Breast epithelium (tissue), 3 donors: ENCODE measurements around the gene SLAMF9.

ENCODE experiments used
- POLR2A ChIP-seq: fragments of 450-650 bp; IDR thresholded peaks from one replicate; pipeline ENCODE4 v1.6.1; 2016; ENCODE audit warnings: antibody characterized with exemption, mild to moderate bottlenecking, moderate library complexity
- POLR2AphosphoS5 ChIP-seq, 3 donors: sonication (generic); formaldehyde crosslinking; IDR thresholded peaks; one replicate each; pipeline ENCODE4 v1.6.1; 2017; ENCODE audit warnings: antibody characterized with exemption in 3 of 3

GRCh38 chr1:159980076-159980475 is 26.0 kb upstream of the SLAMF9 start:
- TF ChIP-seq POLR2AphosphoS5 (IDR thresholded peaks at IDR 0.05) (no peak), POLR2A (no peak)
